MCF 10A (cell line): Measurements from ENCODE around the gene ABCA13. TPM values are rescaled to one million over a fixed set of nuclear protein-coding genes. Genes with fewer than 3 reads are reported as not detected.

Experiments used
- BruUV-seq: library from RNA; stranded (reverse); fragments of 400-500 nt; replicated peaks from 2 replicates; lab custom pipeline; 2021; lab: Mats Ljungman, UMichigan
- CTCF ChIA-PET: fragments of 300-600 bp; sonication (Branson Sonifier 250); formaldehyde crosslinking; extraction: SDS; loops from one replicate; lab custom pipeline; 2021; ENCODE audit warnings: antibody characterized with exemption, inconsistent platforms; lab: Yijun Ruan, JAX
- POLR2A ChIA-PET: fragments of 300-600, 350-650 bp; sonication (Branson Sonifier 250); formaldehyde crosslinking; extraction: SDS; loops from one replicate; lab custom pipeline; 2020; ENCODE audit warnings: antibody characterized with exemption, inconsistent platforms; lab: Yijun Ruan, JAX
- DNase-seq: peaks from one replicate; pipeline ENCODE4 v3.0.0-alpha.2; 2018; ENCODE audit not compliant: unreplicated experiment
- H3K27ac Mint-ChIP-seq: one replicate; pipeline ENCODE4 v1.8.0; 2022; ENCODE audit warnings: mild to moderate bottlenecking, low read depth, mixed read lengths; ENCODE audit not compliant: unreplicated experiment
- H3K27me3 Mint-ChIP-seq: one replicate; pipeline ENCODE4 v1.8.0; 2022; ENCODE audit warnings: mixed read lengths; ENCODE audit not compliant: insufficient read depth, unreplicated experiment
- H3K36me3 Mint-ChIP-seq: one replicate; pipeline ENCODE4 v1.8.0; 2022; ENCODE audit warnings: mild to moderate bottlenecking, moderate library complexity, mixed read lengths; ENCODE audit not compliant: insufficient read depth, unreplicated experiment
- H3K4me1 Mint-ChIP-seq: one replicate; pipeline ENCODE4 v1.8.0; 2022; ENCODE audit warnings: mixed read lengths; ENCODE audit not compliant: insufficient read depth, unreplicated experiment
- H3K4me3 Mint-ChIP-seq: one replicate; pipeline ENCODE4 v1.8.0; 2022; ENCODE audit warnings: mild to moderate bottlenecking, moderate library complexity, mixed read lengths; ENCODE audit not compliant: unreplicated experiment
- H3K9me3 Mint-ChIP-seq: one replicate; pipeline ENCODE4 v1.8.0; 2022; ENCODE audit warnings: mixed read lengths; ENCODE audit not compliant: unreplicated experiment
- CTCF ChIP-seq: fragments of 200-600 bp; IDR thresholded peaks from one replicate; pipeline ENCODE4 v1.8.0; 2022; ENCODE audit warnings: antibody characterized with exemption, mild to moderate bottlenecking; ENCODE audit not compliant: unreplicated experiment
- intact Hi-C: fragments of 100-400 bp; cut with micrococcal nuclease; formaldehyde crosslinking; loops from 2 replicates; pipeline ENCODE4 v1.14.1; 2022
- total RNA-seq: library from RNA; stranded (reverse); gene quantifications from 2 replicates; pipeline ENCODE4 v1.2.3, GENCODE V29; 2022

Gene ABCA13
- total RNA-seq, 1 experiment from 2014 or later, result 0.30 TPM

GRCh38 chr7:48307041-48307714 is 135.9 kb downstream of the ABCA13 start:
- Mint-ChIP-seq H3K36me3 (no peaks in the 10 kb centered on the region), H3K4me3 (no peak overlapping the region), H3K4me1 (peaks cover 18% of the 10 kb centered on the region), H3K27ac (no peak overlapping the region), H3K27me3 (no peaks in the 10 kb centered on the region), H3K9me3 (no peaks in the 10 kb centered on the region)
- TF ChIP-seq CTCF, result no peak
- ChIA-PET CTCF (interaction anchor here (0.6 to 1.7 kb wide), 7 partner anchors 8 to 568 kb away, joined by 3 to 9 read pairs (median 4); no protein-coding TSS in a partner anchor), POLR2A (no interaction called here)
- DNase-seq, result no peak
- BruUV-seq, result no TSS peak
- intact Hi-C loops, result no loop called here

DNA sequence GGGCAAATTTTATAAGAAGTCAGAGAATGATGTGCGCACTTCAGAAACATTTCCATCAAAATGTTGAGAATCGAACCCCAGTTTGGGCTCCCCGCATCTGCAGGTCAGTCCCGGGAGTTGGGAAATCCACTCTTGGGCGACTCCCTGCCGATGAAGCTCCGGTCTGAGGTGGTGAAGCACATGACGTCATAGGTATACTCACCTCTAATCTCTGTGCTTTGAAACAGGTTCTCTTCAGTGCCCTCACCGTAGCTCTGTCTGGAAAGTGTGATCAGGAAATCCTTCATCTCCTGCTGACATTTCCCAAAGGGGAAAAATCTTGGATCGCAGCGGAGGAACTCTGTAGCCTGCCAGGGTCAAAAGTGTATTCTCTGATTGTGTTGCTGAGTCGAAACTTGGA is 138.5 kb downstream of the ABCA13 start:
- Mint-ChIP-seq H3K27ac (no peak overlapping the region), H3K36me3 (no peaks in the 10 kb centered on the region), H3K4me3 (no peak overlapping the region), H3K9me3 (no peaks in the 10 kb centered on the region), H3K4me1 (peaks cover 19% of the 10 kb centered on the region), H3K27me3 (no peaks in the 10 kb centered on the region)
- POLR2A ChIA-PET, result no interaction called here
- TF ChIP-seq CTCF, result no peak
- BruUV-seq, result no TSS peak
- intact Hi-C loops, result no loop called here
- no peak for DNase-seq
- CTCF ChIA-PET, result interaction anchor here (3.9 kb wide), 1 partner anchor 10 kb away, joined by 27 read pairs; no protein-coding TSS in a partner anchor

DNA sequence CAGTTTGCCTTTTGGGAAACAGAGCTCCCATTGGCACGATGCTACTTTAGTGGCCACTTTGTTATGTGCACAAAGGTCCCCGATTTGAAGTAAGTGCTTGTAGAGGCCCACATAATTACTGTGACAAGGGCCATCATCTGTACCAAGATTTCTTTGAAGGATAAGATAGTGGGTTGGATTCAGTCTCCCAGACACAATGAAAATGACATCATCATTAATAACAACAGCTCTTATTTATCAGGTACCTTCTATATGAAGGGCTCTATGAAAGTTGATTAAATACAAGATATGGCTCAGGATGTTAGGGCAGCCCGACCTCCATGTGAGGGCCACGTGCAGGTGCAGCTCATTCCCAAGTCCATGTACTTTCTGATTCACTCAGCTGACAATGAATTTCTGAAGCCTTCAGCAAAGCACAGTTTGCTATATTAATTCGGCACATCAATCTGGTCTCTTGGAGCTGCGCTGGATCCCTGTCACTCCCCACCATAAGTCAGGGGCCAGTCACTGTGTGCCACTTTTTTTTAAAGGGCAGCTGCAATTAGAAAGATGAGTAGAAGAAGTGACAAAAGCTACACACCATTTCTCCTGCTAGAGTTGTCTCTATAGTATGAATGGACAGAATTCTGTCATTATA is 140.3 kb downstream of the ABCA13 start:
- H3K36me3 Mint-ChIP-seq, result no peaks in the 10 kb centered on the region
- BruUV-seq, result no TSS peak
- no peaks in the 10 kb centered on the region for H3K27me3 Mint-ChIP-seq
- no peaks in the 10 kb centered on the region for H3K9me3 Mint-ChIP-seq
- intact Hi-C loops, result no loop called here
- ChIA-PET CTCF (interaction anchor here (0.5 to 3.9 kb wide), 5 partner anchors 12 to 1502 kb away, joined by 3 to 27 read pairs (median 3); no protein-coding TSS in a partner anchor), POLR2A (no interaction called here)
- TF ChIP-seq CTCF, result no peak
- peaks cover 19% of the 10 kb centered on the region for H3K4me1 Mint-ChIP-seq
- no peak for DNase-seq
- no peak overlapping the region for H3K27ac Mint-ChIP-seq
- H3K4me3 Mint-ChIP-seq, result no peak overlapping the region

GRCh38 chr7:48312151-48312550 is 140.9 kb downstream of the ABCA13 start:
- no TSS peak for BruUV-seq
- H3K27ac Mint-ChIP-seq, result no peak overlapping the region
- no peak for TF ChIP-seq CTCF
- POLR2A ChIA-PET, result no interaction called here
- DNase-seq, result no peak
- no peak overlapping the region for H3K4me3 Mint-ChIP-seq
- peaks cover 19% of the 10 kb centered on the region for H3K4me1 Mint-ChIP-seq
- intact Hi-C loops, result no loop called here
- no peaks in the 10 kb centered on the region for H3K27me3 Mint-ChIP-seq
- CTCF ChIA-PET, result interaction anchor here (0.5 to 3.9 kb wide), 4 partner anchors 12 to 1502 kb away, joined by 3 to 27 read pairs (median 4); no protein-coding TSS in a partner anchor
- no peaks in the 10 kb centered on the region for H3K36me3 Mint-ChIP-seq
- no peaks in the 10 kb centered on the region for H3K9me3 Mint-ChIP-seq
